ENCODE results near the gene NFE2. TPM values are rescaled to one million over a fixed set of nuclear protein-coding genes. Genes with fewer than 3 reads are reported as not detected.

Gene NFE2
- total RNA-seq, 1 experiment from 2014 or later, result 2.4 TPM

- no peak for DNase-seq (ENCODE audit: low spot score)
- CTCF ChIA-PET, result interaction anchor here (1.0 to 7.7 kb wide), 7 partner anchors 7 to 119 kb away, joined by 3 to 200 read pairs (median 6); partner anchors contain the start of gene COPZ1
- Mint-ChIP-seq H3K27ac (0 out of 2 replicates have a peak overlapping the region, but pooled peaks have one; percentile 5), H3K36me3 (no peaks in the 10 kb centered on the region), H3K9me3 (no peaks in the 10 kb centered on the region), H3K4me1 (peaks cover 27% of the 10 kb centered on the region), H3K27me3 (ENCODE audit: low read depth) (no peaks in the 10 kb centered on the region), H3K4me3 (no peak overlapping the region)
- POLR2A ChIA-PET, result no interaction called here
- ATAC-seq, result no peak
- no peak for TF ChIP-seq PREB (CRISPR knock-in tag; IDR thresholded peaks at IDR 0.05; ENCODE audit: borderline replicate concordance)
- peak; percentile 79 for TF ChIP-seq ZNF121 (CRISPR knock-in tag; IDR thresholded peaks at IDR 0.05)
Measured at GRCh38 chr12:54333420-54334034, 32.7 kb upstream of the NFE2 start.

GRCh38 chr12:54331461-54331860 is 30.6 kb upstream of the NFE2 start:
- ChIA-PET CTCF (interaction anchor here (0.7 to 7.7 kb wide), 3 partner anchors 28 to 68 kb away, joined by 3 to 200 read pairs (median 6); partner anchors contain the start of gene NFE2), POLR2A (no interaction called here)
- Mint-ChIP-seq H3K4me1 (peaks cover 29% of the 10 kb centered on the region), H3K9me3 (no peaks in the 10 kb centered on the region), H3K27ac (no peak overlapping the region), H3K27me3 (ENCODE audit: low read depth) (no peaks in the 10 kb centered on the region), H3K36me3 (no peaks in the 10 kb centered on the region), H3K4me3 (no peak overlapping the region)
- TF ChIP-seq CBFB (CRISPR knock-in tag; IDR thresholded peaks at IDR 0.05; ENCODE audit: low read depth) (no peak), CREM (CRISPR knock-in tag; IDR thresholded peaks at IDR 0.05) (no peak), GABPB1 (CRISPR knock-in tag; IDR thresholded peaks at IDR 0.05) (no peak), ZNF396 (CRISPR knock-in tag; IDR thresholded peaks at IDR 0.05; ENCODE audit: borderline replicate concordance) (no peak), AR (CRISPR knock-in tag; IDR thresholded peaks at IDR 0.05) (no peak), ATF3 (CRISPR knock-in tag; conservative IDR thresholded peaks at IDR 0.05) (no peak), CREB1 (CRISPR knock-in tag; IDR thresholded peaks at IDR 0.05) (no peak), CDX4 (CRISPR knock-in tag; IDR thresholded peaks at IDR 0.05; ENCODE audit: borderline replicate concordance) (no peak)
- no peak for DNase-seq (ENCODE audit: low spot score)
- no peak for ATAC-seq

GRCh38 chr12:54330442-54330841 is 29.6 kb upstream of the NFE2 start:
- POLR2A ChIA-PET, result interaction anchor here (0.7 kb wide), 1 partner anchor 22 kb away, joined by 3 read pairs; no protein-coding TSS in a partner anchor
- CTCF ChIA-PET, result interaction anchor here (0.8 to 1.2 kb wide), 2 partner anchors 48 to 116 kb away, joined by 4 to 6 read pairs; no protein-coding TSS in a partner anchor
- Mint-ChIP-seq H3K4me3 (no peak overlapping the region), H3K36me3 (no peaks in the 10 kb centered on the region), H3K27ac (no peak overlapping the region), H3K9me3 (no peaks in the 10 kb centered on the region), H3K4me1 (peaks cover 29% of the 10 kb centered on the region), H3K27me3 (ENCODE audit: low read depth) (no peaks in the 10 kb centered on the region)
- DNase-seq (ENCODE audit: low spot score) (no peak), ATAC-seq (no peak)
- TF ChIP-seq ELF4 (CRISPR knock-in tag; IDR thresholded peaks at IDR 0.05; ENCODE audit: low read depth) (no peak), ZNF532 (CRISPR knock-in tag; IDR thresholded peaks at IDR 0.05; ENCODE audit: borderline replicate concordance) (no peak), TEAD4 (CRISPR knock-in tag; IDR thresholded peaks at IDR 0.05) (no peak), EMX1 (CRISPR knock-in tag; IDR thresholded peaks at IDR 0.05) (no peak), CREM (CRISPR knock-in tag; IDR thresholded peaks at IDR 0.05) (no peak), AR (CRISPR knock-in tag; IDR thresholded peaks at IDR 0.05) (no peak), MXD4 (CRISPR knock-in tag; IDR thresholded peaks at IDR 0.05; ENCODE audit: borderline replicate concordance) (no peak), SOX15 (CRISPR knock-in tag; IDR thresholded peaks at IDR 0.05) (no peak), FOXK1 (CRISPR knock-in tag; IDR thresholded peaks at IDR 0.05) (no peak), GRHL2 (CRISPR knock-in tag; IDR thresholded peaks at IDR 0.05; ENCODE audit: insufficient replicate concordance, severe bottlenecking) (no peak), CBFB (CRISPR knock-in tag; IDR thresholded peaks at IDR 0.05; ENCODE audit: low read depth) (no peak), ZNF121 (CRISPR knock-in tag; IDR thresholded peaks at IDR 0.05) (no peak)
